OCI-M1 (cell line): Measurements from ENCODE around the gene SAMD15.
"Not testable (repeated sequence)": the region's sequence is repeated elsewhere in the genome, so short reads cannot be mapped to it uniquely, and the experiment has no call there.

Source experiments
- DNase-seq: peaks from one replicate; lab custom pipeline; 2025; lab: John Stamatoyannopoulos, UW

SAMD15 gene

GRCh38 chr14:77376771-77377501 is at the start of gene SAMD15, which contains the start of gene TMED8:
SAMD15 (plus strand) TSS chr14:77377379; CDS start chr14:77377419, 40 bp downstream.
TMED8 (minus strand) TSS chr14:77377094; CDS start chr14:77377053, 41 bp downstream.
- peak; percentile 85 for DNase-seq

- no peak for DNase-seq
These were observed 47.3 kb upstream of the SAMD15 start for GRCh38 chr14:77329872-77330271.

- DNase-seq, result no peak
These were observed 41.6 kb upstream of the SAMD15 start for GRCh38 chr14:77335576-77335975.

- not testable (repeated sequence) for DNase-seq
These were observed 39.9 kb upstream of the SAMD15 start for GRCh38 chr14:77337255-77337654.

DNA sequence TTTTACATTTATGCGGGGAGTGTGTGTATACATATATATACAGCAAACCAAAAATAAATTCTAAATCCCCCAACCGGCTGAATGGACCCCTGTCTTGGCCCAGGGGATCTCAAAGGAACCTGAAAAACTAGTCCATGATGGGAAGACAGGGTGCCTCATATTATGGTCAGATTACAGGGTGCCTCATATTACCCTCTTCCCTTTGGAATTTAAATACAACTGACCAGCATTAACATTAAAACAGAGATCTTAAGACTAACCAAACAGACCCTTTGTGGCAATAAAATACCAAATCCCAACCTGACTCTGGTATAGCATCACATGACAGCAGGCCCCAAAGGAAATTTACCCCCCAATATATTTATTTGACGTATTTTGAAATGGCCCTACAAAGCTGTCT is 39.3 kb upstream of the SAMD15 start:
- DNase-seq, result no peak

- no peak for DNase-seq
These were observed 38.9 kb upstream of the SAMD15 start for GRCh38 chr14:77338302-77338701.

GRCh38 chr14:77339407-77339806 is 37.8 kb upstream of the SAMD15 start:
- DNase-seq, result no peak

DNA sequence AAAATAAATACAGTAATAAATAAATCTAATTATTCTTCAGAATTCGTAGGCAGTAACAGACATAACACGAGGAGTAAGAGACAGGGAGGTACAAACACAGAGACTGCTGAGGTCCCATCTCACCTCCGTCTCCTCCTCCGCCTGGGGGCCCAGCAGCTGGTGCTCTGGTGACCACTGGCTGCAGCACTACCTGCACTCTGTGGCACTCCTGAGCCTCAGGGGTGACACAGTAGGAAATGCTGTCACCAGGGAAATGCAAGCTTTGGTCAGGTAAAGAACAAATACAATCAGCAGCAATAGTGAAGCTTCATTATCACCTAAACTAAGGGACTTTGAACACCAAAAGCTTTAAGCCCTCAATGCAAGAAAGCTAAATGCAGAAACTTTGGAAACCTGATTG is 36.8 kb upstream of the SAMD15 start:
- no peak for DNase-seq

- no peak for DNase-seq
These were observed 34.3 kb upstream of the SAMD15 start for GRCh38 chr14:77342726-77343397.

DNA sequence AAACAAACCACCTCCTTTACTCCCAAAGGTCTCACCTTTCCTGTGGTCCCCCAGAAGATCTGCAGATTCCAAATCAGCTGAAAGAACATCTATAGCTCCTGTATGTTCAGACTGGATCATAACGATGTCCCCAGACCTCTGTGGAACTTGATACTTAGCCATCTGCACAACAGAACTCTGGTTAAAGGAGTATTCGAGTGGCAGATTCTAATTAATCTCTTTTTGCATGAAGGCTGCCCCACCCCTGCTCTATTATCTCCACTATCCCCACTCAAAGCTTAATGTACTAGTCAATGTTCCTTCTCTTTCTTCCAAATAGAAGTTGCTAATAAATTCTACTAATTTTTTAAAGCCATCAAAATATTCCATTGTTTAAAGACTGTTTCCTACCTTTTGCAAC is 33.5 kb upstream of the SAMD15 start:
- no peak for DNase-seq

DNA sequence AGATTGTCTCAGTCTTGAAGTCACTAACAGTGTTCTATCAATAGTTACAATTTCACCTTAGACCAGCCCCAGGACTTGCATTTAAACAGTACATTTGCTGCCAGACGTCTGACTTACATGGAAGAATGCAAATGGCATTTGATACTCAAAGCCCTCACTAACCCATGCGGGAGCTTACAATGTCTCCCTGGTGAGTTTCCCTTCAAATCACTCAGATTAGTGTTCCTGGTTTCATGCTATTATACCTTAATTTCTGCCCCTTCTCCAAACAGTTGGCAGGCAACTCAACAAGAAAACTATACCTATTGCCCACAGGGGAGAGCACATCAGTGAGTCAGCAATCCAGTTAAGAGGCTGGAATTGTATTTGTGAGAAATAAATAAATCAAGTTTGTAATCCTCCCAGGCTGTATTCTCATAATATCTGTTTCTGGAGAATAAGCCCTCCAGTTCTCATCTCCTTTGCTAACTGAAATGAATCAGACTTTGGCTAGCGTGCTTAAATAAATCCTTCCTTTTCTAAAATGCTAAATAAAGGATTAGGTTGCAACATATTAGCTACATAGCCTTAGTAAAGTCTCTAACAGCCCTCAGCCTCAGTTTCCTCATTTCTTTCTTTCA is 32.7 kb upstream of the SAMD15 start:
- DNase-seq, result no peak

- DNase-seq, result no peak
These were observed 30.7 kb upstream of the SAMD15 start for GRCh38 chr14:77346495-77346894.

DNA sequence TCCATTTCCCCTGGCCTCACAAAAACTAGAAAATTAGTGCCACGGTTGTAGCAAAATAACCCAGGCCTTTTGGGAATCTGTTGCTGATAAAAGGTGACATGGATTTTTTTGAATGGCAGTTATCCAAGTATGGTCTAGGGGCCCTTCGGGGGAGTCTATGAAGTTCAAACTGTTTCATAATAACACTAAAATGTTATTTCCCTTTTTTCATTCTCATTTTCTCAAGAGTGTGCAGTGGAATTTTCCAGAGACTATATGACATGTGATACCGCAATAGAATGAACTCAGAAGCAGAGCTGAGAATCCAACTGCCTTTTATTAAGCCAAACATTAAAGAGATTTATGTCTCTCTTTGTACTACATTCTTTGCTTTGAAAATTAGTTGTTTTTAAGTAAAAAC is 29.4 kb upstream of the SAMD15 start:
- DNase-seq, result peak; percentile 64

DNA sequence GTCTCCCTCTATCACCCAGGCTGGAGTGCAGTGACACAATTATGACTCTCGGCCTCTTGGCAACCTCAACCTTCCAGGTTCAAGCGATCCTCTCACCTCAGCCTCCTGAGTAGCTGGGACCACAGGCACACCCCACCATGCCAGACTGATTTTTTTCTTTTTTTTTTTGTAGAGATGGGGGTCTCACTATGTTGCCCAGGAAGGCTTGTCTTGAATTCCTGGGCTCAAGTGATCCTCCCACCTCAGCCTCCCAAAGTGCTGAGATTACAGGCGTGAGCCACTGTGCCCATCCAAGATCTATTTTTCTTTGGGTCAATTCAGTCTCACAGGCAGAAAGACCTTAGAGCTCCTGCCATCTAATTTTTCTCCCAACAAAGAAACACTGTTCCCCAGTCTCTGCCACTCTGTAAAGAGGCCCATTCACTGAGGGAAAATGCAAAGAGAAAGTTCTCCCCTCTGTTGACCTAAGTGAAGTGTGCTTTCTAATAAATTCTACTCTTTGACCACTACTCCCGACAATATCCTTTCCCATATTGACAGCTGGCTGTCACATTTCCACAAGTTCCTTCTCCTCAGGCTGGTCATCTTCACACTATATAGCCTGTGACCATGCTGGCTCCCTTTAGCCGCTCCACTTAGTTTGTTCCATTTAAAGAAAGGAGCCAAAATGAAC is 23.6 kb upstream of the SAMD15 start:
- no peak for DNase-seq

- DNase-seq, result peak; percentile 23
These were observed 21.4 kb upstream of the SAMD15 start for GRCh38 chr14:77355811-77356210.

GRCh38 chr14:77356899-77357298 is 20.3 kb upstream of the SAMD15 start:
- DNase-seq, result no peak

- DNase-seq, result no peak
These were observed 17.6 kb upstream of the SAMD15 start for GRCh38 chr14:77359626-77360025.

DNA sequence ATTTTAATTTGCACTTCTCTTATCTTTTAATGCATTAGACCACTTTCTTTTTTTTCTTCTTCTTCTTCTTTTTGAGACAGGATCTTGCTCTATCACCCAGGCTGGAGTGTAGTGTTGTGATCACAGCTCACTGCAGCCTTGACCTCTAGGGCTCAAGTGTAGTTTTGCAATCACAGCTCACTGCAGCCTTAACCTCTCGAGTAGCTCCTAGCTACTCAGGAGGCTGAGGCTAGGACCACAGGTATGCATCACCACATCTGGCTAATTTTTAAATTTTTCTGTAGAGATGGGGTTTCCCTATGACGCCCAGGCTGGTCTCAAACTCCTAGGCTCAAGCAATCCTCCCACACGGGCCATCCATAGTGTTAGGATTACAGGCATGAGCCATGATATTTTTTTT is 13.0 kb upstream of the SAMD15 start:
- DNase-seq, result no peak

- DNase-seq, result no peak
These were observed 7.9 kb upstream of the SAMD15 start for GRCh38 chr14:77369285-77369684.

DNA sequence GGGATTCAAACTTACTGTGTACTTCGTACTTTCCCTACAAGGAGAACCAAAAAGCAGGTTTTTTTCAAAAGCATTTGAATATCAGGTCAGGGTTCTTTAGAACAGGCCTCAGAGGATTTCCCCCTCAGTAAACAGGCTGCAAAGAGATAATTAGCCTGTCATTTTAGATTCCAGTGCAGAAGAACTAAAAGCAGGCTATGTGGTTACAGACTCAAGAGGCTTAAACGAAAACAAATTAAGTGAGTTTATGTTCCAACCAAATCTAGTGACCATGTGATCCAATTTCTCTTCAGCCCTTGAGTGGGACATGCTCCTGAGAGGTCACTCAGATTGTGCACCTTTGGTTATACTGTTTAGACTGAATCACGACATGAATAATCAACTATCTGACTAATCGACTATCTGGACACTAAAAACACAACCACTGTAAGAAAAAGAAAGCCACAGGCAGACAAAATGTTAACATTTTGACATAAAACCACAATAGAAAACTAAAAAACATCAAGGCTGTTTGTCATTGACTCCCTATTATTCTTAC is 4.8 kb upstream of the SAMD15 start:
- no peak for DNase-seq

GRCh38 chr14:77375164-77375950 is 1.8 kb upstream of the SAMD15 start:
- peak; percentile 45 for DNase-seq
